Kidney epithelial cell (primary cell): ENCODE data around the gene ATM. TPM values are rescaled to one million over a fixed set of nuclear protein-coding genes. Genes with fewer than 3 reads are reported as not detected.
"Not testable (repeated sequence)": the region's sequence is repeated elsewhere in the genome, so short reads cannot be mapped to it uniquely, and the experiment has no call there.

Experiments
- DNase-seq: peaks from one replicate; pipeline ENCODE4 v3.0.0-alpha.2; 2010; ENCODE audit warnings: low read depth
- H3K27me3 ChIP-seq: 2 replicates; pipeline ENCODE4 v1.6.0; 2011; ENCODE audit warnings: low read length; ENCODE audit not compliant: control insufficient read depth, insufficient read depth
- H3K36me3 ChIP-seq: 2 replicates; pipeline ENCODE4 v1.5.1; 2011; ENCODE audit warnings: low read length; ENCODE audit not compliant: control insufficient read depth, insufficient read depth
- H3K4me3 ChIP-seq: 2 replicates; pipeline ENCODE4 v1.5.1; 2011; ENCODE audit warnings: low read depth, mild to moderate bottlenecking, control low read depth, low read length
- CTCF ChIP-seq: IDR thresholded peaks from 2 replicates; pipeline ENCODE4 v1.5.1; 2011; ENCODE audit warnings: mild to moderate bottlenecking, moderate library complexity, low read length, control low read depth, inconsistent platforms; ENCODE audit not compliant: insufficient read depth, poor library complexity, severe bottlenecking
- total RNA-seq: library from RNA; depleted of rRNA; stranded (reverse); fragments of >200 nt; gene quantifications from 2 replicates; pipeline ENCODE4 v1.2.3, GENCODE V29; 2015

Gene ATM
- total RNA-seq, 1 donor from 2014 or later, result 28.5 TPM

- DNase-seq, result no peak
- TF ChIP-seq CTCF, result no peak
- Histone ChIP-seq H3K4me3 (no peak overlapping the region), H3K27me3 (no peaks in the 10 kb centered on the region), H3K36me3 (no peaks in the 10 kb centered on the region)
Observed at GRCh38 chr11:108403052-108403451, 180.2 kb downstream of the ATM start.

- no peak overlapping the region for H3K4me3 ChIP-seq
- no peak for TF ChIP-seq CTCF
- H3K36me3 ChIP-seq, result no peaks in the 10 kb centered on the region
- no peaks in the 10 kb centered on the region for H3K27me3 ChIP-seq
- peak; percentile 65 for DNase-seq
Observed at GRCh38 chr11:108405706-108406105, 182.8 kb downstream of the ATM start.

- no peak for TF ChIP-seq CTCF
Observed at GRCh38 chr11:108414958-108415357, 192.1 kb downstream of the ATM start.

GRCh38 chr11:108417551-108417950 lies 194.7 kb downstream of the ATM start:
- not testable (repeated sequence) for H3K36me3 ChIP-seq, H3K4me3 ChIP-seq, H3K27me3 ChIP-seq, DNase-seq
- TF ChIP-seq CTCF, result peak; percentile 24

More at GRCh38 chr11:108414958-108415357, 192.1 kb downstream of the ATM start:
- DNase-seq, result no peak
- Histone ChIP-seq H3K4me3 (no peak overlapping the region), H3K36me3 (no peaks in the 10 kb centered on the region), H3K27me3 (no peaks in the 10 kb centered on the region)

Other genes with a start within 250 kb of the ATM start
- 26.9 and 32.7 TPM in 2 replicates for gene CUL5, start 214.2 kb upstream of the ATM start, total RNA-seq
- gene ACAT1, start 101.5 kb upstream of the ATM start, total RNA-seq, result 70.7 and 75.8 TPM in 2 replicates
- gene NPAT, start 429 bp upstream of the ATM start, total RNA-seq, result 10.3 and 14.1 TPM in 2 replicates
- gene C11orf65, start 244.5 kb downstream of the ATM start, total RNA-seq, result 0.25 and 0.75 TPM in 2 replicates